AG09319 (cell line): ENCODE measurements around the gene PXDN.

ENCODE experiments used
- DNase-seq: peaks from one replicate; pipeline ENCODE4 v3.0.0-alpha.2; 2010; ENCODE audit warnings: low read depth; ENCODE audit errors: extremely low read depth
- TF ChIP-seq, protein P1 (sequence below): IDR thresholded peaks from 2 replicates; pipeline ENCODE4 v1.5.1; 2011; ENCODE audit warnings: low read depth, mild to moderate bottlenecking, inconsistent platforms, low read length, moderate library complexity

Gene PXDN

DNA sequence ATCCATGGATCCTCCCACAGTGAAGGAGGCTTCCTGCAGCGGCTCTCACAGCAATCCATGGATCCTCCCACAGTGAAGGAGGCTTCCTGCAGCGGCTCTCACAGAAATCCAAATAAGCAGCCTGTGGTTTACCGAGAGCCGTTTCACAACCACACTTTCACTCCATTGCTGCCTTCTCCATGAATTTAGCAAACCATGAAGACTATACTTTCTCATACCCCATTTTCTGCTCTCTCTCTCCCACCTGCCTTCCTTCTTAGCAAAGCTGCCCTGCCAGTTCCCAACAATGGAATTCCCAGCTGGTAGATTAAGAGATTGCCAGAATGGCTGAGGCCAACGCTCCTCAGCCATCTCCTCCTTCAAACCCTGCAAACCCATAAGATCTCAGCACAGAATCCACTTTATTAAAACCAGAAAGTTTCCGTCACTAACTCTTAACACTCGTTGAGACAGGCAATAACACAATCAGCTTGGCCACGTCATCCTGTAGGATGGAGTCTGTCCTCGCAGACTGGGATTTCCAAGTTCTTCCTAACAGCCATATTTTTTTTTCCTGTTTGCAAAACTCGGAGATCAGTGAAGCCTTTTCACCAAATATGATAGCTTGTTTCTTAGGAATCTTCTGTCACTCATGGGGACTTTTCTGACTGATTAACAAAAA, 162.2 kb downstream of the PXDN start:
- TF ChIP-seq, protein P1, sequence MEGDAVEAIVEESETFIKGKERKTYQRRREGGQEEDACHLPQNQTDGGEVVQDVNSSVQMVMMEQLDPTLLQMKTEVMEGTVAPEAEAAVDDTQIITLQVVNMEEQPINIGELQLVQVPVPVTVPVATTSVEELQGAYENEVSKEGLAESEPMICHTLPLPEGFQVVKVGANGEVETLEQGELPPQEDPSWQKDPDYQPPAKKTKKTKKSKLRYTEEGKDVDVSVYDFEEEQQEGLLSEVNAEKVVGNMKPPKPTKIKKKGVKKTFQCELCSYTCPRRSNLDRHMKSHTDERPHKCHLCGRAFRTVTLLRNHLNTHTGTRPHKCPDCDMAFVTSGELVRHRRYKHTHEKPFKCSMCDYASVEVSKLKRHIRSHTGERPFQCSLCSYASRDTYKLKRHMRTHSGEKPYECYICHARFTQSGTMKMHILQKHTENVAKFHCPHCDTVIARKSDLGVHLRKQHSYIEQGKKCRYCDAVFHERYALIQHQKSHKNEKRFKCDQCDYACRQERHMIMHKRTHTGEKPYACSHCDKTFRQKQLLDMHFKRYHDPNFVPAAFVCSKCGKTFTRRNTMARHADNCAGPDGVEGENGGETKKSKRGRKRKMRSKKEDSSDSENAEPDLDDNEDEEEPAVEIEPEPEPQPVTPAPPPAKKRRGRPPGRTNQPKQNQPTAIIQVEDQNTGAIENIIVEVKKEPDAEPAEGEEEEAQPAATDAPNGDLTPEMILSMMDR = no peak
- DNase-seq = no peak
